ENCODE results near the gene DHRS3.

DHRS3 gene

GRCh38 chr1:12594966-12595756 lies 22.8 kb downstream of the DHRS3 start:
- H3K4me3 ChIP-seq (ENCODE audit: low read depth in 1 of 2, low read length in 1 of 2): no peak overlapping the region
- TF ChIP-seq CTCF (IDR thresholded peaks at IDR 0.05): no peak
- H3K27ac ChIP-seq: no peak overlapping the region
- peaks cover 6 to 11% of the 10 kb centered on the region in 2 experiments for H3K4me1 ChIP-seq (ENCODE audit: control insufficient read depth in 1 of 2, insufficient read depth in 1 of 2, low read depth in 1 of 2, low read length in 1 of 2)
- no peaks in the 10 kb centered on the region for H3K36me3 ChIP-seq
- peaks cover 58% of the 10 kb centered on the region for H3K27me3 ChIP-seq
- H3K9me3 ChIP-seq: no peaks in the 10 kb centered on the region

GRCh38 chr1:12594490-12594889 lies 23.5 kb downstream of the DHRS3 start:
- Histone ChIP-seq H3K9me3 (no peaks in the 10 kb centered on the region), H3K27ac (no peak overlapping the region), H3K36me3 (no peaks in the 10 kb centered on the region), H3K27me3 (peaks cover 58% of the 10 kb centered on the region), H3K4me3 (ENCODE audit: low read depth in 1 of 2, low read length in 1 of 2) (no peak overlapping the region), H3K4me1 (ENCODE audit: control insufficient read depth in 1 of 2, insufficient read depth in 1 of 2, low read depth in 1 of 2, low read length in 1 of 2) (peaks cover 6 to 11% of the 10 kb centered on the region in 2 experiments)
- no peak for TF ChIP-seq CTCF (IDR thresholded peaks at IDR 0.05)

- H3K4me1 ChIP-seq (ENCODE audit: control insufficient read depth in 1 of 2, insufficient read depth in 1 of 2, low read depth in 1 of 2, low read length in 1 of 2): peaks cover 6 to 11% of the 10 kb centered on the region in 2 experiments
- H3K4me3 ChIP-seq (ENCODE audit: low read depth in 1 of 2, low read length in 1 of 2): no peak overlapping the region
Measured at GRCh38 chr1:12593621-12594066, 24.4 kb downstream of the DHRS3 start.

GRCh38 chr1:12592496-12592895 lies 25.5 kb downstream of the DHRS3 start:
- Histone ChIP-seq H3K27ac (no peak overlapping the region), H3K27me3 (peaks cover 47% of the 10 kb centered on the region)

More at GRCh38 chr1:12593621-12594066, 24.4 kb downstream of the DHRS3 start:
- Histone ChIP-seq H3K27me3 (peaks cover 58% of the 10 kb centered on the region), H3K27ac (no peak overlapping the region), H3K36me3 (no peaks in the 10 kb centered on the region), H3K9me3 (no peaks in the 10 kb centered on the region)
- TF ChIP-seq CTCF (IDR thresholded peaks at IDR 0.05): no peak

GRCh38 chr1:12591267-12591938 lies 26.6 kb downstream of the DHRS3 start:
- no peak overlapping the region for H3K27ac ChIP-seq
- H3K27me3 ChIP-seq: peaks cover 36% of the 10 kb centered on the region
- H3K4me1 ChIP-seq (ENCODE audit: control insufficient read depth in 1 of 2, insufficient read depth in 1 of 2, low read depth in 1 of 2, low read length in 1 of 2): peaks cover 6 to 11% of the 10 kb centered on the region in 2 experiments
- no peak for TF ChIP-seq CTCF (IDR thresholded peaks at IDR 0.05)
- H3K9me3 ChIP-seq: no peaks in the 10 kb centered on the region
- no peaks in the 10 kb centered on the region for H3K36me3 ChIP-seq
- H3K4me3 ChIP-seq (ENCODE audit: low read depth in 1 of 2, low read length in 1 of 2): no peak overlapping the region

More at GRCh38 chr1:12592496-12592895, 25.5 kb downstream of the DHRS3 start:
- Histone ChIP-seq H3K9me3 (no peaks in the 10 kb centered on the region), H3K4me3 (ENCODE audit: low read depth in 1 of 2, low read length in 1 of 2) (no peak overlapping the region), H3K4me1 (ENCODE audit: control insufficient read depth in 1 of 2, insufficient read depth in 1 of 2, low read depth in 1 of 2, low read length in 1 of 2) (peaks cover 6 to 11% of the 10 kb centered on the region in 2 experiments), H3K36me3 (no peaks in the 10 kb centered on the region)
- TF ChIP-seq CTCF (IDR thresholded peaks at IDR 0.05): no peak

All from neutrophil (primary cell).